Pancreas (tissue), 10 donors: ENCODE measurements around the gene PRKCE. TPM values are rescaled to one million over a fixed set of nuclear protein-coding genes. Genes with fewer than 3 reads are reported as not detected.
A peak's percentile ranks its signal among the peaks of the same experiment; 100 is the strongest.

Experiments used
- ATAC-seq, 4 donors: fragments of 200-7000 bp; cut with Tn5 transposase; one replicate each; pipeline versions ENCODE4 v1.8.0 to v1.9.1; 2020; ENCODE audit warnings: mild to moderate bottlenecking in 4 of 4, moderate library complexity in 4 of 4
- DNase-seq, 6 donors: peaks; one replicate each; pipeline ENCODE4 v3.0.0-alpha.2; 2020
- FAIRE-seq: peaks from 2 replicates; lab custom pipeline; 2012; peaks lifted over from hg19 to GRCh38; lab: Jason Lieb, UNC
- H3K27ac ChIP-seq, 4 donors: fragments of 200-600 bp; sonication (generic); 1 replicate in 3 of 4; 2 replicates in 1 of 4; pipeline versions ENCODE4 v1.5.0 to v1.8.0; 2020
- H3K27me3 ChIP-seq, 4 donors: fragments of 200-600 bp; one replicate each; pipeline ENCODE4 v1.8.0; 2021
- H3K36me3 ChIP-seq, 3 donors: fragments of 200-600 bp; sonication (generic) in 1 of 3; one replicate each; pipeline versions ENCODE4 v1.5.0 to v1.8.0; 2020 to 2021
- H3K4me1 ChIP-seq, 3 donors: fragments of 200-600 bp; one replicate each; pipeline ENCODE4 v1.8.0; 2021
- H3K4me3 ChIP-seq, 4 donors: fragments of 200-600 bp; sonication (generic) in 2 of 4; one replicate each; pipeline versions ENCODE4 v1.5.0 to v1.8.0; 2020 to 2021
- H3K9me3 ChIP-seq, 4 donors: fragments of 200-600 bp; one replicate each; pipeline ENCODE4 v1.8.0; 2021
- WGBS, 2 donors: extraction: QIAGEN DNeasy Blood & Tissue Kit; methylation state at CpG; one replicate each; pipeline ENCODE4 v1.1.7; 2013; 5-methylcytosine and 5-hydroxymethylcytosine counted together
- intact Hi-C, 3 donors: fragments of 100-400 bp; cut with DNase I; formaldehyde crosslinking; loops; one replicate each; pipeline versions ENCODE4 v1.11.1 to v1.14.2; 2022
- polyA plus RNA-seq, 2 donors: library from polyadenylated mRNA; stranded (reverse); fragments of 200-250 nt; gene quantifications; one replicate each; pipeline ENCODE4 v1.2.3, GENCODE V29; 2013
- total RNA-seq, 6 donors: library from RNA; stranded (reverse); fragmentation: NEBNext Ultra II Directional in 4 of 6; extraction: Animal tissue kit (Norgen Biotek cat#: 25700) in 4 of 6; gene quantifications; one replicate each; pipeline versions ENCODE4 v1.2.1 to v1.2.4, GENCODE V29; 2021 to 2023
- TF ChIP-seq, protein P1 (sequence below), 4 donors: fragments of 200-600 bp; sonication (generic) in 3 of 4; IDR thresholded peaks; one replicate each; pipeline versions ENCODE4 v1.5.0 to v1.8.0; 2021; ENCODE audit warnings: antibody characterized with exemption in 4 of 4
- donor health status: healthy with polysubstance abuse.
- donor health status: DM: no; HTN: no; CAD: no; lungs with moderate emphysema.
- donor health status: DM: no; HTN: no; CAD: no.
- donor health status: control.
- donor health status: control.
- donor health status: Bipolar disorder and iron deficiency.
- donor health status: DM: yes; HTN: yes; CAD: no.
- donor health status: DM: no; HTN: no; CAD: no.
- donor health status: DM: no; HTN: no; CAD: no.
- donor health status: DM: yes; HTN: yes; CAD: no.

Gene PRKCE
- total and polyA plus RNA-seq, 8 donors = 4.0 to 19.4 (median 10.0) TPM

DNA sequence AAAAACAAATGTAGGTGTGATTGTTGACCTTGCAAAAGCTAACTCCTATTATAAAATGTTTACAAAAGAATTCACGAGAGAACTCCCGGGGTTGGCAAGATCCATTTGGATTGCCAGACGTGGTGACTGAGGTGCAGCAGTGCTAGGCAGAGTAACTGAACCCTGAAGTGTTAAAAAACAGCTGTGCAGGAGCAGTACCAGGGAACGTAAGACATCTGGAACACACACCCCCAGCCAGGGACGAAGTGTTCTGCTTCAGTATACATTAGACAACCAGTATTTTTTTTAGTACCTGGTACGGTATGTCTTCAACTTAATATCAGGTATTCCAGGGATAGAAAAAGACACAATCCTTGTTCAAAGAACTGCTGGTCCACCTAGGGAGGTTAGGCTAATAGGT lies 373.6 kb downstream of the PRKCE start:
- TF ChIP-seq, protein P1, sequence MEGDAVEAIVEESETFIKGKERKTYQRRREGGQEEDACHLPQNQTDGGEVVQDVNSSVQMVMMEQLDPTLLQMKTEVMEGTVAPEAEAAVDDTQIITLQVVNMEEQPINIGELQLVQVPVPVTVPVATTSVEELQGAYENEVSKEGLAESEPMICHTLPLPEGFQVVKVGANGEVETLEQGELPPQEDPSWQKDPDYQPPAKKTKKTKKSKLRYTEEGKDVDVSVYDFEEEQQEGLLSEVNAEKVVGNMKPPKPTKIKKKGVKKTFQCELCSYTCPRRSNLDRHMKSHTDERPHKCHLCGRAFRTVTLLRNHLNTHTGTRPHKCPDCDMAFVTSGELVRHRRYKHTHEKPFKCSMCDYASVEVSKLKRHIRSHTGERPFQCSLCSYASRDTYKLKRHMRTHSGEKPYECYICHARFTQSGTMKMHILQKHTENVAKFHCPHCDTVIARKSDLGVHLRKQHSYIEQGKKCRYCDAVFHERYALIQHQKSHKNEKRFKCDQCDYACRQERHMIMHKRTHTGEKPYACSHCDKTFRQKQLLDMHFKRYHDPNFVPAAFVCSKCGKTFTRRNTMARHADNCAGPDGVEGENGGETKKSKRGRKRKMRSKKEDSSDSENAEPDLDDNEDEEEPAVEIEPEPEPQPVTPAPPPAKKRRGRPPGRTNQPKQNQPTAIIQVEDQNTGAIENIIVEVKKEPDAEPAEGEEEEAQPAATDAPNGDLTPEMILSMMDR (IDR thresholded peaks at IDR 0.05) = no peak
- Histone ChIP-seq H3K27ac (peak overlapping the region in 1 of 4 donors; percentile 44), H3K27me3 (no peaks in the 10 kb centered on the region), H3K4me1 (no peaks in the 10 kb centered on the region), H3K36me3 (no peaks in the 10 kb centered on the region), H3K9me3 (no peaks in the 10 kb centered on the region), H3K4me3 (no peak overlapping the region)
- ATAC-seq = peak in 2 of 4 donors; percentile 50 to 55
- FAIRE-seq = no peak
- WGBS, 2 donors = 44 to 48% methylated on average over 6 of the region's 6 CpGs
- no peak for DNase-seq
- intact Hi-C loops = no loop called here

DNA sequence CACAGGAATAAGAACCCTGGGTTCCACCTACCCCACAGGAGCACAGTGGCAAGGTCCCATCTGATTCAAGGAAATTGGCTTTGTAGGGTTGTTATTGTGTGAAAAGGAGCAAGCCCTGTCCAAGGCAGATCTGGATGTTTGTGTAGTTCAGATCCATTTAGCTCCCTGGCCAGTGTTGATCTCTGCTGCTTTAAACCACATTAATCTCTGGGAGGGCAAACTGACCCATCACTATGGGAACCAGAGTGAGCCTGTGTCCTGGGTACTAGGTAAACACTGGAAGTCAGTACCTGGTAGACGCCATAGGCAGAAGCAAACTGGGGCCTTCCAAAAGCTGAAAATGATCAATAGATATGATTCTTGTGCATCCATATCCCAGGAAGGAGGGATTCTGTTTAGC lies 374.2 kb downstream of the PRKCE start:
- WGBS, 2 donors = 79 to 84% methylated on average over 1 of the region's 1 CpG
- Histone ChIP-seq H3K9me3 (no peaks in the 10 kb centered on the region), H3K4me3 (no peak overlapping the region), H3K27me3 (no peaks in the 10 kb centered on the region), H3K4me1 (no peaks in the 10 kb centered on the region), H3K36me3 (no peaks in the 10 kb centered on the region), H3K27ac (peak overlapping the region in 1 of 4 donors; percentile 44)
- ATAC-seq = peak in 3 of 4 donors; percentile 60 to 88 (median 86)
- no peak for DNase-seq
- no peak for FAIRE-seq
- TF ChIP-seq, protein P1 (IDR thresholded peaks at IDR 0.05) = no peak
- intact Hi-C loops = no loop called here

DNA sequence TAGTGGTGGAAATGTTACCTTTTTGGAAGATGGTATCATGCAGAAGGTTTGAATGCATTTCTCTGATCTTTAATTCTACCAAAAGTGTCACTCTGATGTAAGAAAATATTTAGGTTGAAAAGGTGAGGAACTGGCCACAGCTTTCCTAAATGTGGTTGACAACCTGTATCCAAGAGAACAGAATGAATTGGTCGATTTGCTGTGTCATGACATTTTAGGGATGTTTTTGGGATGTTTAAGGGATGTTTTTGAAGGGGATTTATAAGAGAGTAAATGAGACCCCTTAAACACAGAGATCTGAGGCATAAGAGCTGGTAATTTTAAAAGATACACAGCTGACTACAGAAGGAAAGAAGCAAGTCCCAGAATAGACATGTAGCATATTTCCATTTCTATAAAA lies 375.0 kb downstream of the PRKCE start:
- DNase-seq (no peak), FAIRE-seq (no peak), ATAC-seq (no peak)
- Histone ChIP-seq H3K4me1 (no peaks in the 10 kb centered on the region), H3K27me3 (no peaks in the 10 kb centered on the region), H3K4me3 (no peak overlapping the region), H3K27ac (no peak overlapping the region), H3K36me3 (no peaks in the 10 kb centered on the region), H3K9me3 (no peaks in the 10 kb centered on the region)
- 55 to 64% methylated on average over 1 of the region's 1 CpG for WGBS, 2 donors
- TF ChIP-seq, protein P1 (IDR thresholded peaks at IDR 0.05) = no peak
- intact Hi-C loops = no loop called here

DNA sequence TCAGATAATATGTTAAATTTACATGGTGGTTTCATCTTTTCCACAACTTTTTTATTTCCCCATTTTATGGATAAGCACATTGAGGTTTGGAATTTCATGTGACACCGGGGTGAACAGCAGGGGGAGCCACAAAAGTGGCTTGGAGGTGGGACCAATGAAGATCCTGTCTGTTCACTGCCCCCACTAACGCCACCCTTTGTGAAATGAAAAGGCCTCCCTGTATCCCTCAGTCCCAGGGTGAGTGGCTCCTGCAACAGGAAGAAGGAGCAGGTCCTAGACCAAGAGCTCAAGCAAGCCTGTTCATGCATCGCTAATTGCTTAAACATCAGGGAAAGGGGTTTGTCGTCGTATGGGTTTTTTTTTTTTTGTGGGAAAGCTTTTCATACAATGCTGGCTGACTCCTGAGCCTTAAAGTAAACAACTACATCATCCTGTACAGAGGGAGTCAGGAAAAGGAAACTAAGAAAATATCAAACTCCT lies 377.9 kb downstream of the PRKCE start:
- H3K4me1 ChIP-seq = no peaks in the 10 kb centered on the region
- H3K27ac ChIP-seq = no peak overlapping the region
- intact Hi-C loops = no loop called here
- DNase-seq (no peak), ATAC-seq (peak in 2 of 4 donors; percentile 17 to 22), FAIRE-seq (no peak)
- no peaks in the 10 kb centered on the region for H3K36me3 ChIP-seq
- WGBS, 2 donors = 64 to 76% methylated on average over 5 of the region's 5 CpGs
- no peaks in the 10 kb centered on the region for H3K27me3 ChIP-seq
- TF ChIP-seq, protein P1 (IDR thresholded peaks at IDR 0.05) = no peak
- H3K9me3 ChIP-seq = no peaks in the 10 kb centered on the region
- H3K4me3 ChIP-seq = no peak overlapping the region

DNA sequence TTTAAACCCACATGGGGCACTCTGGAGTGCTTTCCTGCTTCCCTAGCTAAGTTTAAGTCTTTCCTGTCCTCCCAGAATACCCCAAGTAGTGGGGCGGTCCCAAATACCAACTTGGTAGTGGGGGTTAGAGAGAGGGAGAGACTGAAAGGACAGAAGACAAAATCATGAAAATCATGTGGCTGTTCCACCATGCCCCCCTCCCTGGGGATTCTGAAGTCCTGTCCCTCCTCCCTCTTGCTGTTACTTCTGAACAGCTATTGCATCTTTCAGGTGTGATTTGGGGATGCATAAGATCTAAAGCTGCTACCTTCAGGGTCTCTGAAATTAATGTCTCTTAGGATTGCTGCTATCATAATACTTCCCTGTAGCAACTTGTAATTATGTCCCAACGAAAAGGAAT lies 378.9 kb downstream of the PRKCE start:
- FAIRE-seq (no peak), DNase-seq (no peak), ATAC-seq (no peak)
- no peaks in the 10 kb centered on the region for H3K36me3 ChIP-seq
- H3K4me3 ChIP-seq = no peak overlapping the region
- WGBS, 2 donors = 85 to 94% methylated on average over 2 of the region's 2 CpGs
- H3K27ac ChIP-seq = no peak overlapping the region
- no peaks in the 10 kb centered on the region for H3K27me3 ChIP-seq
- TF ChIP-seq, protein P1 (IDR thresholded peaks at IDR 0.05) = no peak
- H3K4me1 ChIP-seq = no peaks in the 10 kb centered on the region
- no peaks in the 10 kb centered on the region for H3K9me3 ChIP-seq
- intact Hi-C loops = no loop called here
